SW480 (cell line): ENCODE data around the gene NKX6-2.
"Not testable (repeated sequence)": the region's sequence is repeated elsewhere in the genome, so short reads cannot be mapped to it uniquely, and the experiment has no call there.

ENCODE experiments used
- DNase-seq: peaks from one replicate; pipeline ENCODE4 v3.0.0-alpha.2; 2016; ENCODE audit warnings: low spot score

NKX6-2 gene

DNA sequence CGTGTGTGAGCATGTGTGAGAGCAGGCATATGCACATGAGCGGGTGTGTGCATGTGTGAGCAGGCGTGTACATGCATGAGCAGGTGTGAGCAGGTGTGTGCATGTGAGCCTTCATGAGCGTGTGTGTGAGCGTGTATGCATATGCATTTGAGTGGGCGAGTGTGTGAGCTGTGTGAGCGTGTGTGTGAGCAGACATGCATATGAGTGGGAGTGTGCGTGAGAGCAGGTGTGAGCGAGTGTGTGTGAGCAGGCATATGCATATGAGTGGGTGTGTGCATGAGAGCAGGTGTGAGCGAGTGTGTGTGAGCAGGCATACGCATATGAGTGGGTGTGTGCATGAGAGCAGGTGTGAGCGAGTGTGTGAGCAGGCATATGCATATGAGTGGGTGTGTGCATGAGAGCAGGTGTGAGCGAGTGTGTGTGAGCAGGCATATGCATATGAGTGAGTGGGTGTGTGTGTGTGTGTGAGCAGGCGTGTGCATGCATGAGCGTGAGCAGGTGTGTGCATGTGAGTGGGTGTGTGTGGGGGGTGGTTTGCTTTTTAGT lies 30.7 kb downstream of the NKX6-2 start:
- no peak for DNase-seq

DNA sequence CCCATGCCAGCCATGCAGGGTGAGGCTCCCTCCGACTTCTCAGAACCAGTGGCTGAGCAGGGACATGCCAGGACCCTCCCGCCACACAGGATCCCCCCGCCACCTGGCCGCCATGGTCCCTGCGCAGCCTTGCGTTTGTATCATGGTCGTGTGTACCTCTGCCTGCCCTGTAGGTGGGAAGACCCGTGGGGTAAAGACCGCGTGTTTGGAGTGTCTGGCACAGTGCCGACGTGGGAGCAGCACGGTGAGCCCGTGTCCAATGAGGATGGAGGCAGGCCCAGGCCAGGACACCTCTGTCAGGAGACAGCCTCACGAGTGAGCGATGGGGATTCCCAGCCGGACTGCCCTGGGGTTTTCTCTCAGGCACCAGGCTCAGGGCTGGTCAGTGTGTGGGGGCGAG lies 31.9 kb downstream of the NKX6-2 start:
- DNase-seq: no peak

DNA sequence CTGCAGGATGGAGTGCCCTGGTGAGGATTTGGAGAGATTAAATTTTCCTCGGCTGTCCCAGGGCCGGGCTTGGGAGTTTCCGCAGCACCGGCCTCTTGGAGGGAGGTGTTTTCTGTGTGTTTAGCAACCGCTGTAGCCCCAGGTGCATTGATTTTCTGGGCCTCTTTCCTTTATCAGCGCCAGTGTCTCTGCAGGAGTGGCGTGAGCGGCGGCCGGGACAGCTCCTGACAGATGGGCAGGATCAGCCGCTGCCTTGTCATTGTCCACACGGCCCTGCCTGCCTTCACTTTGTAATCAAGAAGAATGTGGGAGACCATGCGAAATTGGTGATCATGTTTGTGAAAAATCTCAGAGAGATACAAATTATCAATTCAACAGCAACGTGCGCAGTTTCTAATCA lies 32.4 kb downstream of the NKX6-2 start:
- DNase-seq: no peak

DNA sequence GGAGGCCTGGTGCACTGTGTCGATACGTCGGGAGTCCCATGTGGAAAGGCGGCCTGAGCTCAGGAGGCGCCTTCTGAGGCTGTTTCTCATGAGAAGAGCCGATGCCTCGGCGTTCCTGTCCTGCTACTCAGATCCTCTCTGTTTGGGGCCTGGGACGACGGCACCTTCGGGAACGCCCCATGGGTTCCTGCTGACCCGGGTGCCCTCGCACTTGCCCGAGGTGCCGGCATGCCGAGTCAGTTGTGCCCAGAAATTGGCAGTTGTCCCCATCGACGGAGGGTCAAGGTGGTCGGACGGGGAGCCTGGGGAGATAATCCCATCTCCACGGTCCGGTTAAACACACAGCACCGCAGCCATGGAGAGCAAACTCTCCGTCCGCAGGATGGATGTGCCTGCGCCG lies 33.0 kb downstream of the NKX6-2 start:
- no peak for DNase-seq

DNA sequence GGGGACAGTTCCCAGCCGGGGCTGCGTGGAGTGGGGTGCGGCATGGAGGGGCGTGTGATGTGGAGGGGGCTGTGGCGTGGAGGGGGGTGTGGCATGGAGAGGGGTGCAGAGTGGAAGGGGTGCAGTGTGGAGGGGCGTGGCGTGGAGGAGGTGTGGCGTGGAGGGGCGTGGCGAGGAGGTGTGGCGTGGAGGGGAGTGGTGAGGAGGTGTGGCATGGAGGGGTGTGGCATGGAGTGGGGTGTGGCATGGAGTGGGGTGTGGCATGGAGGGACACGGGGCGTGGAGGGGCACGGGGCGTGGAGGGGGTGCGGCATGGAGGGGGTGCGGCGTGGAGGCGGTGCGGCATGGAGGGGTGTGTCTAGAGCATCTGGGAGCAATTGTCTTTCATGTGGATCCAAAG lies 33.6 kb downstream of the NKX6-2 start:
- DNase-seq: peak; percentile 23

DNA sequence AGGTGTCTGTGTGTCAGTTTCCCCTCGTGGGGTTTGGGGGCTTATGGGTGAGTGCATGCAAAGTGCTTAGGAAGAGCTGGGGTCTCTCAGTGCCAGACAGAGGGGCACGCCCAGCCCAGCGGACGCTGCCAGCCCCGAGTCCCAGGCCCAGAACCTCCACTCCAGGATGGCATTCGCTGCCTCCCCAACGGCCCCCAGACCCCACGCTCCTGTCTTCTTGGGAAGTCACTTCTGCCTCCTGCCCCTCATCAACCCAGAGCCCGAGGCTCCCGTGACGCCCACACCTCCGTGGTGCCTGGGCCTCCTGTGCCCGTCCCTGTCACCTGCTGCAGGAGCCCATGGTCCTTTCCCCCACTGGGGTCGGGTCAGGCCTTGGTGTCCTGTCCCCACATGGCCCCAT lies 35.0 kb downstream of the NKX6-2 start:
- DNase-seq: no peak

DNA sequence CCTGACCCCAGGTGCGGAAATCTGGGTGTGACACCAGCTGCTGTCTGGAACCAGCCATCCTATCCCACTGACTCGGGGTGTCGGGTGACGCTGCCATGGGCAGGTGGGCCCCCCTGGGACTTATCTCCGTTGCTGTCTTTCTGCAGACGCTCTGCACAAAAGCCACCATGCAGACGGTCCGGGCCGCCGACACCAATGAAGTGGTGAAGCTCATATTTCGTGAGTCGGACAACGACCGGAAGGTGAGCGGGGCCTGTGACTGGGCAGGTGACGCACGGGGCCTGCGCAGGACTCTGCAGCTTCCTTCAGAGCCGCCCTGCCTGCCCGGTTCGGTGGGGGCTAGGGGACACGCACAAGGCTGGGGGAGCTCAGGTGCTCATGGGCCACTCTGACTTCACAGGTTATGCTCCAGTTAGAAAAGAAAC lies 36.6 kb downstream of the NKX6-2 start:
- DNase-seq: no peak

DNA sequence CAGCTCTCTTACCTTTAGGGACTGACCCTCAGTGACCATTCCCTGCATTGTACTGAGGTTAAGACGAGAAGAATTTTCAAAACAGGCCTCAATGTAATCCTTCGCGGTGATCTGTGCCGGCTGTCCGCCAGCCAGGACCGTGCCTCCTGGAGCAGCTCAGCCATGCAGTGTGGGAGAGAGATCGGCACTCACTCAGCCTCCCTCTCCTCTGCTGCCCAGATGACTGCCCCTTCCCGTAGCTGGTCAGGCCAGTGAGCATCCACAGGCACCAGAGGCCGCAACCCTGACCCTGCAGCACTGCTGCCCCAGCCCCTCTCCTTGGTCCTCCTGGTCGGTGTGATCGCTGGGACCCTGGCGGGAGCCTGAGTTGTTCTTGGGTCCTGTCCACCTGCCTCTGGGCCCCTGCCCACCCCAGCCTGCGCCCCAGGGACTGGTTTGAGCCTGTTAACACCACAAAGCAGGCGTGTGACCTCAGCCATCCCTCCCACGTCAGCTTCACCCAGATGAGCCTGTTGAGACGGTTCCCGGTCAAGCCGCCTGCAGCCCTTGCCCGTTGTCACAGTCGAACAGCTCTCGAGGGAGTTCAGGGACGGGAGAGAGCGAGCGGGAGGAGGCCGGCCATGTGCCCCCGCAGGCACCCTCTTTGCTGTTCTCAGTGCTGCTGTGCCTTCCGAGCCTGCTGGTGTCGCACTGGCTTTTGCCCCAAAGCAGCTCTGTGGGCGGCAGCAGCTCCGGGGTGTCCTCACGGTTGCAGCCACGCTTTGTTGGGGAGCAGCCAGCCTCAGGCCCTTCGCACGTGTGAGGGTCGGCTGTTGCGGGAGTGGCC lies 37.2 kb downstream of the NKX6-2 start:
- DNase-seq: no peak

DNA sequence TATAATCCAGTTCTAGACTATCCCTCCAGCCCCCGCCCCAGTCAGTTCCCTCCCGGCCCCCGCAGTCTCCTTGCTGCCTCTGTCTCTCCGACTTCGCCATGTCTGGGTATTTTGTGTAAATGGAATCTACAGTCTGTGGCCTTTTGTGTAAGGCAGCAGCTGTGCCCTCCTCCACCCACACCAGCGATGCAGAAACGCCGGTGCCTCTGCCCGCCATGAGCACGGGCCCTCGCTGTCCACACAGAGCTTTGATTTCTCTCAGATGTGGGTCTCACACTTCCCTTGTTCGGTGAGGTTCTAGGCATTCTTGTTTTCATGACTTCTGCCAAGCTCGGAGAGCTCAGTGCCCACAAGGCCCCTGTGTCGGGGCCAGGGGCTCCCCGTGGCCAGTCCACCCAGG lies 37.8 kb downstream of the NKX6-2 start:
- DNase-seq: no peak

DNA sequence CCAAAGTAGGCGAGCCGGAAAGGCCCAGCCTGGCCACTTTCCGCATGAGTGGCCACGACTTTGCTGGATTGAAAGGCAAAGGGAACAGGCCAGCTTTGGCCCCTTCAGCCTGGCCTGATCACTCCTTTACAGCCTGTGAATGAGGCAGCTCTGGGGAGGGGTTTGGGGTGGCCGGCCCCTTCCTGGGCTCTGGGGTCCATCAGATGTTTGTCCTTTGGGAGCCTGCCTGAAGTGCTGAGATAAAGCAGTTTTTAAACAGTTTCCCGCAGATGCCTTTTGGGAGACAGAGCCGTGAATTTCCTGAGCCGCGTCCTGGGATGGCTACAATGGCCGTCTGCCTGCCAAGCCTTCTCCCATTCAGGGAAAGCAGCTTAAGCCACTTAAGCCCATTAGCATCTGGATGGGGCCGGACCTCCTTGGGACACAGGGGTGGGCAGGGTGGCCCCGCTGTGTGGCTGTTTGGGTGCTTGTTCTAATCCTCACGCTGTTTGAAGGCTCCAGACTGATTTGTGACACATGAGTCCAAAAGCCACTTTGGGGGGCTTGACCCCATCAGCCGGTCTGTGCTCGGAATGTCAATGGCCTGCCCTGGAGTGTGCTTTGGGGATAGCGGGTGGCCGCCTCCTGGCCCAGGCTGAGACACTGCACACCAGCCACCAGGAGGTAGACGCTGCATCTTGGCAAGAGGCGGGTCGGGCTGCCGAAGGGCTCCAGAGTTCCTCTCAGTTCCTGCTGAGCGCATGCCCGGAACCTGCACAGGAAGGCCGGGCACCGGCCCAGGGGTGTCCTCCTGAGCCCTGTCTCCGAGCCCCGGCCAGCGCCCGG lies 38.9 kb downstream of the NKX6-2 start:
- no peak for DNase-seq

DNA sequence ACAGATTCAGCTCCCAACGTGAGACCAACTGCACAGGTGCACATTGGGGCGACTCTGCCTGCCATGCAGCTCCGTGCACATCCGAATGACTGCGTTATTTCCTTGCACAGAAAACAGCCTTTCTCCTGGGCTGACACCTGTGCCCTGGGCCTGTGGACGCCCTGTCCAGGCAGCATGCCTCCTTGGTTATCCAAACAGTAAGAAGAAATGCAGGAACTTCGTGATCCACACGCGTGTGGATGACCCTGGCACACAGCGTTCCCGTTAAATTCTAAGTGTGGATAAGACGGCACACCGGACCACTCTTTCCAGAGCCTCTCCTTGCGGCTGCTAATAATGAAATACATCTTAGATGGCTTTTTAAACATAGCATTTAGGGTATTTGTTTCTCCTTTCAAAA lies 39.6 kb downstream of the NKX6-2 start:
- DNase-seq: no peak

DNA sequence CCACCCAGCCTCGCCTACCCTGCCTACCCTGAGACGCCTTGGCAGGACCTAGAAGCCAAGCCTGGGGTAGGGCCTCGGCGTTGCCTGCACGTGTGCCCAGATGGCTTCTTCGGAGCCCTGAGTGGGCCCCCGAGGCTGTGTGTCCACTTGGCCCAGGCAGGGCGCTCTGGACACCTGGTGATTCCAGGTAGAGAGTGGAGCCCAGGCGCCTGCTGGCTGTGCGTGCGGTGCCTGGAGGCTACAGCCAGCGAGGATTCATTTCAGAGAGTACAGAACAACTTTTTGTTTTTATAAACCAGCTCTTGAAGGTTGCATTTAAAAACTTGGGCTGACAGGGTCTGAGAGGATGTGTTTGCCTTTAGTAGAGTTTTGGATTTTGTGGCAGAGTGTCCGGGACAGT lies 40.0 kb downstream of the NKX6-2 start:
- no peak for DNase-seq

DNA sequence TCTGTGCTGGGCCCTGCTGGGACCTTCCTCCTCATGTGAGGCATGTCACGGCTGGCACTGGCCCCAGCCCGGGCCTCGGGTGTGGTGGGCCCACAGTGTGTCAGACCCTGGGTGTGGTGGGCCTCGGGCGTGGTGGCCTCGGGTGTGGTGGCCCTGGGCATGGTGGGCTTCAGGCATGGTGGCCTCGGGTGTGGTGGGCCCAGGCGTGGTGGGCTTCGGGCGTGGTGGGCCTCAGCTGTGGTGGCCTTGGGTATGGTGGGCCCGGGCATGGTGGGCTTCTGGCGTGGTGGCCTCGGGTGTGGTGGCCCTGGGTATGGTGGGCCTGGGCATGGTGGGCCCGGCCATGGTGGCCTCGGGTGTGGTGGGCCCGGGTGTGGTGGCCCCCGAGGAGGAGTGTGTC lies 40.4 kb downstream of the NKX6-2 start:
- DNase-seq: no peak

DNA sequence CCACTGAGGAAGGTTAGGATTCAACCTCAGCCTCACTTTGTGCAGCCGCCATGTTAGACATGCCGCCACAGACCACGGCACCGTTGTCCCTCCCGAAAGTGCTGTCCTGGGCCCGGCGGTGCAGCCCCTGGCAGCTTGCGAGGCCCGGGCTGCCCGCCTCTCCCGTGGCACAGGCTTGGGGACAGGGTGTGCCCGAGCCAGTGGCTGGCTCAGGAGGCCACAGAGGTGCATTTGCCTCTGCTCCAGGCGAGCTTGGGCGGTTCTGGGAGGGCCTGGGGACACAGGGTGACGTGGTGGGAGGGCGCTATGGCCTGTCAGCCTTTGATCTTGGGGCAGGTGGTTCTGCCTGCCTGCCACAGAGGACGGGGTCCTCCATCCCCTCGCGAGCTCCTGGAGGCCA lies 41.1 kb downstream of the NKX6-2 start:
- DNase-seq: no peak

DNA sequence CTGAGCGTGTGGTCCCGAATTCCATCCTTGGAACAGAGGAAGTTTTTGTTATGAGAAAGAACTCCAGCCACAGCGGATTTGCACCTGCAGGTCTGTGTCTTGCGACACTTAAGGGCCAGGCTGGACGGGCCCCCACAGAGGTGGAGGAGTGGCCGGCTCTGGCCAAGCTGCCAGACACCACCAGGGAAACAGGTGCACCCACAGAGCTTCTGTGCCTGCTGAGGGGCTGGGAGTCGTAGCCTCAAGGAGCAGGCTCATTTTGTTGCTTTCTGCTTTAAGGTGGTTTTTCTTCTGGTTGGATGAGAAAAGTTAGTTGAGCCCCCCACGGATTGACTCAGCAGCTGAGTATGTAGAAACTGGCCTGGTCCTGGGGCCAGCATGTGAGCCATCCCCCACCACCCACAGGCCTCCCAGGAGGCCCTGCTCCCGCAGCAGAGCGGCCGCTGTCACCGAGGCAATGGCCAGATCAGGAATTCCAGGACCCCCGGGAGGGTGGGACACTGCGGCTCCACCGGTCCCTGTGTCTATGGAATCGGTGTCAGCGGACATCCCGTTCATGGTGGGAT lies 41.9 kb downstream of the NKX6-2 start:
- no peak for DNase-seq

DNA sequence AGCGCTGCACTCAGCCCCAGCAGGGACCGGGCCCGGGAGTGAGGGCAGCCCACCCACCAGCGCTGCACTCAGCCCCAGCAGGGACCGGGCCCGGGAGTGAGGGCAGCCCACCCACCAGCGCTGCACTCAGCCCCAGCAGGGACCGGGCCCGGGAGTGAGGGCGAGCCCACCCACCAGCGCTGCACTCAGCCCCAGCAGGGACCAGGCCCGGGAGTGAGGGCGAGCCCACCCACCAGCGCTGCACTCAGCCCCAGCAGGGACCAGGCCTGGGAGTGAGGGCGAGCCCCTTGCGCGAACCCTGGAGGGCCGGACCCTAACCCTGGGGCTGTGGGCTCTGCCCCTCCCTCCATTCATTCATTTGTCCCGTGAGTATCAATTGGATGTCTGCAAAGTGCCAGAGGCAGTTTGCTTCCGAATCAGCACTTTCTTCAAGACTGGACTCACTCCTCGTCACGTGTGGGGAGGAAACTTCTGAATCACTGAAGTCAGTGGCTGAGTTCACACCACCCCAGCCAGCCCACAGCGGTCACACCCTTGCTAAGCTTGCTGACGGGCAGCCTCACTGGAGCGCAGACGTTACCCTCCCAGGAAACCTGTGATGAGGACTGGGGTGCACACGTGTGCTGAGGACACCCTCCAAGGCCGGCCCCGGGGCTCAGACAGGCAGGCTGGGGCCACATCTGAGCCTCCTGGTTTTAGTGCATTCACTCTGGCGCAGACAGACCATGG lies 42.6 kb downstream of the NKX6-2 start:
- not testable (repeated sequence) for DNase-seq

DNA sequence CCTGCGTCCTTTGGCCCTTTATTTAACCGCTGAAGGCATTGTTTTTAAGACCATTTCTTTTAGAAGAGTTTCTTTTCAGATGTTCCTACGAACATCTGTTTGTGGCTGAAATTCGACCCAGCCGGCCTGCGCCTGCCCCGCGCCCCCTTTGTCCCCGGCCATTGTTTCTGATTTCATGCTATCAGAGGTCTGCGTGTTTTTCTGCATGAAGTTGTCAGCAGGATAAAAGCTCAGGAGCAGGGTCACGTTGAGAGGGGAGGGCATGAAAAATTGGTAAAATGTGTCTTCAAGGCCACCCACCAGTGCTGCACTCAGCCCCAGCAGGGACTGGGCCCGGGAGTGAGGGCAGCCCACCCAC lies 43.1 kb downstream of the NKX6-2 start:
- no peak for DNase-seq

DNA sequence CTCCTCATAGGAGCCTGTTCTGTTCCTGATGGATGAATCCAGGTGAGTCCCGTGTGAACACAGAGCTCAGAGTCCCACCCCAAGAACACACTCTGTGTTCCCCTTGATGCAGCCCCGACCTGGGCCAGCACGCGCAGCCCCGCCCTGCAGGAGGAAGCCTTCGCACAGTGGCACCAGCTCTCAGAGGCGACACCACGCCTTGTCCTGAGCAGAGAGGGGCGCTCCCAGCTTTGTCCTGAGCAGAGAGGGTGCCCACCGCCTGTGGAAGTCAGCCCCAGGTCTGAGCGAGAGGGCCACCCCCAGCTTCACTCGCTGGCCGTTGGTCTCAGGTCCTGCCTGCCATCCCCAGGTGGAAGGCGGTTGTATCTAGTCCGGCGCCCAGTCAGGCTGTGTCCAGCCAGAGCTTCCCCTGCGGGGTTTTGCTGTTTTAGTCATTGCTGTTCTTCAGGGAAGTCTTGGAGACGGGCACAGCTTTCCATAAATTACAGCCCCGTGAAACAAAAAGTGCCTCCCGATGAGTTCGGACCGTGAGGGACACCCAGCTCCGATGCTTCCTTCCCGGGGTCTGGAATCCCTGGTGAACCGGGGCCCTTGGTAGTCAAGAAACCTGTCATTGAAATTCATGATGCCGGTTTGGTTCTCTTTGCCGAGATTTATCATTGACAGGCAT lies 43.6 kb downstream of the NKX6-2 start:
- no peak for DNase-seq

DNA sequence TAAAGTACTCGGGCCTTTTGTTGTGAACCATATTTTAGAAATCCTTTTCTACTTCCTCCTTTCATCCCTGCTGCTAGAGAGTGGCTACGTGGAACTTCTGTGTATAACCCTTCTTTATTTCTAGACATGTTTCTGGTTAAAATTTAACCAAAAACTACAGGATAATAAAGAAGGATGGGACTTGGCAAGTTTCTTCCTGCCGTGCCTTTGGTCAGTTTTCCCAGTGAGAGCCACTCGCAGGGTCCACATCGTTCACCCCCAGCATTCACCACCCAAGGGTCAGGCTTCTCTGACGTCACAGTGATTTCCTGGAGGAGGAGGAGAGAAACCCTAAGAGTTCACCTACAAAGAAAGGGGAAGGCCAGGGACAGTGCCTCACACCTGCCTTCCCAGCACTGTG lies 45.4 kb downstream of the NKX6-2 start:
- DNase-seq: no peak

DNA sequence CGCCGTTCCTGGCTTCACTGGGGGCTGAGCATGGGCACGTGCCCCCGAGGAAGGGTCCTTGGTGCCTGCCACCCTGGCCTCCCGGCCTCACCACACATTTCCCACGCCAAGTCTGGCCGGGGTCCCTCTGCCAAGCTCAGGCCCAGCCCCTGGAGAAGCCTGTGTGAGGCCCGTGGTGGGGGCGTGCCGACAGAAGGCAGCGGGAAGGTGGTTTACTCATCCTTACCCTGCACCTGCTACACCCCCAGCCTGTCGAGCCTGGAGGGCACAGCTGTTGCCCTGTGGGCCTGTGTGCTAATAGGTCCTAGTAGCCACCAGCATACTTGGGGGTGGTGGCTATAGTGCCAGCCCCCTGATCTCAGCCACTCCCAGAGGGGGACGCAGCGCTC lies 46.7 kb downstream of the NKX6-2 start:
- no peak for DNase-seq

DNA sequence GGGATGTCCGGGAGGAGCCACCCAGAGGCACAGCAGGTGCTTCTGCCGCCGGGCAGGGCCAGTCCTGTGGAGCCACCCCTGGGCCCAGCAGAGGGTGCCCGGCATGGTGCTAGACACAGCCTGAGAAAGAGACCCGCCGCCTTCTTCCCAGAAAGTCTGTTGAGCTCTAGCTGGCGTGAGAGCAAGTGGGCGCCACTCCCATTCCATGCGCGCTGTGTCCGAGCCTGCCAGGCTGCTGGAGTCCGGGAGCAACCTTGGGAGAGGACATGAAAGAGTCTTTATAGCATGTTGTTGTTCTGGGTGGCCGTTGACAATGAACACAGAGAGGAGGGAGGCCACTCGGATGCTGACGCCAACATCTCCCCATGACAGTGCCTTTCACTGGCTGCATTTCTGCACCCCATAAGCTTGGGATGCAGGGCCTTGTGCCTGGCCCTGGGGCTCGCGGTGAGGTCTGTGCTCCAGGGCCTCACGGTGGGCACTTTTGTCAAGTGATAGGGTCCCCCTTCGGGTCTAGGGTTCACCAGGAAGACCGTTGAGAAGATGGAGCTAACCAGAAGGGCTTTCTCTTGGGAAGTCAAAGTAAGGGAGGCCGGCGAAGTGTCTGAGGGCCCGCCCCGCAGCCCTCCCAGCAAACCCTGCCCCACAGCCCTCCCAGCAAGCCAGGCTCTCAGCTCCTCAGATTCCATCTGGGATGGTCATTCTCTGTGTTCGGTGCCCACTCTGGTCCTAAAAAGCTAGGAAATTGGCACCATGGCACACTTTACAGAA lies 47.3 kb downstream of the NKX6-2 start:
- DNase-seq: no peak
